ENCODE measurements around the gene CUL1. TPM values are rescaled to one million over a fixed set of nuclear protein-coding genes. Genes with fewer than 3 reads are reported as not detected.

CUL1 gene
- total RNA-seq, 4 donors from 2014 or later = 80.6 to 83.7 (median 82.8) TPM

GRCh38 chr7:148694631-148695030 lies 4.1 kb upstream of the CUL1 start:
- H3K4me1 ChIP-seq = peaks cover 0 to 14% (median 0%) of the 10 kb centered on the region in 3 donors
- H3K27ac ChIP-seq = no peak overlapping the region
- 91 to 96% methylated on average over 3 to 5 of the region's 5 CpGs for WGBS, 2 donors (ENCODE audit: low coverage in 1 of 2)
- H3K9me3 ChIP-seq = no peaks in the 10 kb centered on the region
- H3K36me3 ChIP-seq = no peaks in the 10 kb centered on the region
- no peak for ATAC-seq
- no peaks in the 10 kb centered on the region for H3K27me3 ChIP-seq
- TF ChIP-seq POLR2AphosphoS5 (IDR thresholded peaks at IDR 0.05) = no peak
- no peak for TF ChIP-seq POLR2A (IDR thresholded peaks at IDR 0.05)
- TF ChIP-seq CTCF (IDR thresholded peaks at IDR 0.05) = no peak
- no peak for TF ChIP-seq EP300 (IDR thresholded peaks at IDR 0.05)
- no peak overlapping the region for H3K4me3 ChIP-seq

- H3K27ac ChIP-seq = no peak overlapping the region
- peaks cover 0 to 23% (median 5%) of the 10 kb centered on the region in 3 donors for H3K4me1 ChIP-seq
- H3K36me3 ChIP-seq = no peaks in the 10 kb centered on the region
- no peaks in the 10 kb centered on the region for H3K9me3 ChIP-seq
- TF ChIP-seq POLR2AphosphoS5 (IDR thresholded peaks at IDR 0.05) = no peak
- no peak for ATAC-seq
- WGBS, 2 donors (ENCODE audit: low coverage in 1 of 2) = 88 to 100% methylated on average over 3 of the region's 3 CpGs
- no peak overlapping the region for H3K4me3 ChIP-seq
- no peaks in the 10 kb centered on the region for H3K27me3 ChIP-seq
Observed at GRCh38 chr7:148695953-148696352, 2.8 kb upstream of the CUL1 start.

- Histone ChIP-seq H3K27me3 (no peaks in the 10 kb centered on the region), H3K4me1 (peaks cover 6 to 31% (median 13%) of the 10 kb centered on the region in 3 donors), H3K36me3 (no peaks in the 10 kb centered on the region), H3K27ac (peak overlapping the region in 3 of 4 donors; percentile 95 to 98 (median 97)), H3K4me3 (no peak overlapping the region), H3K9me3 (no peaks in the 10 kb centered on the region)
- no peak for ATAC-seq
- no peak for TF ChIP-seq POLR2AphosphoS5 (IDR thresholded peaks at IDR 0.05)
- 85 to 100% methylated on average over 1 to 5 of the region's 5 CpGs for WGBS, 2 donors (ENCODE audit: low coverage in 1 of 2)
Observed at GRCh38 chr7:148696787-148697186, 1.9 kb upstream of the CUL1 start.

- Histone ChIP-seq H3K4me3 (peak overlapping the region; percentile 77 to 88), H3K9me3 (no peaks in the 10 kb centered on the region), H3K27me3 (no peaks in the 10 kb centered on the region), H3K4me1 (peaks cover 7 to 37% (median 18%) of the 10 kb centered on the region in 3 donors), H3K36me3 (no peaks in the 10 kb centered on the region), H3K27ac (peak overlapping the region; percentile 88 to 98 (median 96))
- TF ChIP-seq POLR2A (IDR thresholded peaks at IDR 0.05) (peak; percentile 20 to 36), CTCF (IDR thresholded peaks at IDR 0.05) (no peak), POLR2AphosphoS5 (IDR thresholded peaks at IDR 0.05) (peak; percentile 40), EP300 (IDR thresholded peaks at IDR 0.05) (no peak)
- peak; percentile 31 for ATAC-seq
- 13 to 19% methylated on average over 17 to 18 of the region's 18 CpGs for WGBS, 2 donors (ENCODE audit: low coverage in 1 of 2)
Observed at GRCh38 chr7:148697256-148698006, 1.3 kb upstream of the CUL1 start.

GRCh38 chr7:148698007-148698396 lies 701 bp upstream of the CUL1 start:
- peaks cover 13 to 43% (median 18%) of the 10 kb centered on the region in 3 donors for H3K4me1 ChIP-seq
- no peaks in the 10 kb centered on the region for H3K27me3 ChIP-seq
- TF ChIP-seq EP300 (IDR thresholded peaks at IDR 0.05) (no peak), POLR2AphosphoS5 (IDR thresholded peaks at IDR 0.05) (no peak), POLR2A (IDR thresholded peaks at IDR 0.05) (no peak), CTCF (IDR thresholded peaks at IDR 0.05) (no peak)
- 1% methylated on average over 11 to 12 of the region's 17 CpGs for WGBS, 2 donors (ENCODE audit: low coverage in 1 of 2)
- no peaks in the 10 kb centered on the region for H3K36me3 ChIP-seq
- H3K4me3 ChIP-seq = peak overlapping the region; percentile 77 to 88
- ATAC-seq = no peak
- peak overlapping the region; percentile 88 to 98 (median 96) for H3K27ac ChIP-seq
- H3K9me3 ChIP-seq = no peaks in the 10 kb centered on the region

Measured in gastroesophageal sphincter (tissue), 4 donors.